ENCODE results near the gene BTRC.
"Not testable (repeated sequence)": the region's sequence is repeated elsewhere in the genome, so short reads cannot be mapped to it uniquely, and the experiment has no call there.

BTRC gene

GRCh38 chr10:101346177-101346576, 7.8 kb upstream of the BTRC start:
- DNase-seq (ENCODE audit: low read depth, low spot score), result no peak

GRCh38 chr10:101351017-101351416, 2.9 kb upstream of the BTRC start:
- no peak for DNase-seq (ENCODE audit: low read depth, low spot score)

GRCh38 chr10:101351477-101351876, 2.5 kb upstream of the BTRC start:
- no peak for DNase-seq (ENCODE audit: low read depth, low spot score)

- not testable (repeated sequence) for DNase-seq (ENCODE audit: low read depth, low spot score)
Observed at GRCh38 chr10:101352857-101353256, 1.1 kb upstream of the BTRC start.

- peak; percentile 9 for DNase-seq (ENCODE audit: low read depth, low spot score)
Observed at GRCh38 chr10:101354328-101355071, 535 bp downstream of the BTRC start.

GRCh38 chr10:101355072-101355706, 1.2 kb downstream of the BTRC start:
- DNase-seq (ENCODE audit: low read depth, low spot score), result no peak

- no peak for DNase-seq (ENCODE audit: low read depth, low spot score)
Observed at GRCh38 chr10:101356132-101356531, 2.2 kb downstream of the BTRC start.

GRCh38 chr10:101357958-101358357, 4.0 kb downstream of the BTRC start:
- DNase-seq (ENCODE audit: low read depth, low spot score), result no peak

- no peak for DNase-seq (ENCODE audit: low read depth, low spot score)
Observed at GRCh38 chr10:101358706-101359300, 4.8 kb downstream of the BTRC start.

- not testable (repeated sequence) for DNase-seq (ENCODE audit: low read depth, low spot score)
Observed at GRCh38 chr10:101360090-101360489, 6.1 kb downstream of the BTRC start.

- not testable (repeated sequence) for DNase-seq (ENCODE audit: low read depth, low spot score)
Observed at GRCh38 chr10:101360841-101361240, 6.9 kb downstream of the BTRC start.

- DNase-seq (ENCODE audit: low read depth, low spot score), result no peak
Observed at GRCh38 chr10:101363850-101364400, 10.0 kb downstream of the BTRC start.

- DNase-seq (ENCODE audit: low read depth, low spot score), result no peak
Observed at GRCh38 chr10:101364721-101365120, 10.8 kb downstream of the BTRC start.

GRCh38 chr10:101367569-101368453, 13.8 kb downstream of the BTRC start:
- DNase-seq (ENCODE audit: low read depth, low spot score), result no peak

GRCh38 chr10:101373063-101373462, 19.1 kb downstream of the BTRC start:
- DNase-seq (ENCODE audit: low read depth, low spot score), result no peak

- DNase-seq (ENCODE audit: low read depth, low spot score), result not testable (repeated sequence)
Observed at GRCh38 chr10:101373993-101374392, 20.0 kb downstream of the BTRC start.

- DNase-seq (ENCODE audit: low read depth, low spot score), result no peak
Observed at GRCh38 chr10:101375076-101375475, 21.1 kb downstream of the BTRC start.

GRCh38 chr10:101379663-101380352, 25.8 kb downstream of the BTRC start:
- DNase-seq (ENCODE audit: low read depth, low spot score), result no peak

GRCh38 chr10:101380353-101381017, 26.5 kb downstream of the BTRC start:
- DNase-seq (ENCODE audit: low read depth, low spot score), result no peak

GRCh38 chr10:101385866-101386658, 32.1 kb downstream of the BTRC start:
- DNase-seq (ENCODE audit: low read depth, low spot score), result no peak
